Loucy (cell line): ENCODE results near the gene STIP1.

Source experiments
- H2AFZ ChIP-seq: fragments of 200-600 bp; sonication (generic); 2 replicates; pipeline ENCODE4 v1.6.0; 2016; ENCODE audit warnings: antibody characterized with exemption, mild to moderate bottlenecking, low read length, moderate library complexity
- H3F3A ChIP-seq: fragments of 200-600 bp; 2 replicates; pipeline ENCODE4 v1.6.0; 2016; ENCODE audit warnings: antibody characterized with exemption, low read depth, mild to moderate bottlenecking
- H3K27me3 ChIP-seq: fragments of 200-600 bp; sonication (generic); 2 replicates; pipeline ENCODE4 v1.6.1; 2014; ENCODE audit warnings: low read length, mild to moderate bottlenecking; ENCODE audit not compliant: insufficient read depth, poor library complexity, severe bottlenecking
- H3K36me3 ChIP-seq: fragments of 200-600 bp; sonication (generic); 2 replicates; pipeline ENCODE4 v1.6.1; 2016; ENCODE audit warnings: low read length; ENCODE audit not compliant: insufficient read depth
- H3K4me1 ChIP-seq: fragments of 200-600 bp; sonication (generic); 2 replicates; pipeline ENCODE4 v1.5.1; 2014; ENCODE audit warnings: low read length, mild to moderate bottlenecking; ENCODE audit not compliant: insufficient read depth, poor library complexity, severe bottlenecking
- H3K4me2 ChIP-seq: fragments of 200-600 bp; sonication (generic); 2 replicates; pipeline ENCODE4 v1.6.0; 2014; ENCODE audit warnings: antibody characterized with exemption, low read length, low read depth, mild to moderate bottlenecking; ENCODE audit not compliant: poor library complexity, severe bottlenecking
- H3K4me3 ChIP-seq: fragments of 200-600 bp; sonication (generic); 2 replicates; pipeline ENCODE4 v1.5.1; 2014; ENCODE audit warnings: low read length, mild to moderate bottlenecking, mixed read lengths; ENCODE audit not compliant: poor library complexity, severe bottlenecking
- H3K79me2 ChIP-seq: fragments of 200-600 bp; sonication (generic); 2 replicates; pipeline ENCODE4 v1.6.1; 2014; ENCODE audit warnings: low read length; ENCODE audit not compliant: insufficient read depth
- H3K9ac ChIP-seq: fragments of 200-600 bp; sonication (generic); 2 replicates; pipeline ENCODE4 v1.6.0; 2014; ENCODE audit warnings: mild to moderate bottlenecking, low read depth, low read length, moderate library complexity; ENCODE audit not compliant: poor library complexity, severe bottlenecking
- H3K9me2 ChIP-seq: fragments of 200-600 bp; sonication (generic); replicated peaks from 2 replicates; pipeline ENCODE4 v1.6.1; 2016; ENCODE audit warnings: low read depth, low read length, mixed read lengths
- H3K9me3 ChIP-seq: fragments of 200-600 bp; sonication (generic); 2 replicates; pipeline ENCODE4 v1.6.1; 2014; ENCODE audit warnings: mild to moderate bottlenecking, antibody characterized with exemption, low read length, low read depth; ENCODE audit not compliant: insufficient read depth
- H4K20me1 ChIP-seq: fragments of 200-600 bp; sonication (generic); 2 replicates; pipeline ENCODE4 v1.6.0; 2014; ENCODE audit warnings: antibody characterized with exemption, low read length, mild to moderate bottlenecking; ENCODE audit not compliant: insufficient read depth, poor library complexity, severe bottlenecking
- CTCF ChIP-seq: fragments of 200-600 bp; sonication (generic); conservative IDR thresholded peaks from 2 replicates; pipeline ENCODE4 v1.5.1; 2014; ENCODE audit warnings: mild to moderate bottlenecking, antibody characterized with exemption, low read length
- EZH2phosphoT487 ChIP-seq: fragments of 200-600 bp; IDR thresholded peaks from 2 replicates; pipeline ENCODE4 v1.6.1; 2018; ENCODE audit warnings: antibody characterized with exemption, mild to moderate bottlenecking, moderate library complexity, borderline replicate concordance

STIP1 gene

DNA sequence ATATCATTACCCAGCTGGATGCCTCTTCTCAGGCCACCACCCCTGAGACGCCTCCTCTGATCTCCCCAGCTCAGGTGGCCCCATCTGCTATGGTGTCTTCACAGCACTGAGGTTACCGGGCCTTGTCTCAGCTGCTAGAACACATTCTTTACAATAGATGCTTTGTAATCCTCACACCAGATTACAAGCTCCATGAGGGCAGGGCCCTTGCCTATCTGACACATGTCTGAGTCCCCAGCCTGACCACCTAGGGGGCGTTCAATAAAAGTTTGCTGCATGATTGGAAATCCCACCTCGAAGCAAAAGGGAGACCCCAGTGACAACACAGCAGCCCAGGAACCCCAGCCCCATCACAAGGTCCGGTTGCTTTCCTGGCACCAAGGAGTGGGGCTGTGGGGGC lies 22.0 kb upstream of the STIP1 start:
- no peaks in the 10 kb centered on the region for H3F3A ChIP-seq
- H2AFZ ChIP-seq = no peak overlapping the region
- H3K9me2 ChIP-seq = no peaks in the 10 kb centered on the region
- peaks cover 3% of the 10 kb centered on the region for H4K20me1 ChIP-seq
- H3K9ac ChIP-seq = peak overlapping the region; percentile 74
- H3K79me2 ChIP-seq = peaks cover 16% of the 10 kb centered on the region; the same call in 1 of the 2 replicates
- no peaks in the 10 kb centered on the region for H3K27me3 ChIP-seq
- H3K4me1 ChIP-seq = peaks cover 16% of the 10 kb centered on the region
- no peaks in the 10 kb centered on the region for H3K36me3 ChIP-seq
- TF ChIP-seq EZH2phosphoT487 = no peak
- no peak for TF ChIP-seq CTCF
- peak overlapping the region; percentile 100 for H3K4me2 ChIP-seq
- no peaks in the 10 kb centered on the region for H3K9me3 ChIP-seq
- H3K4me3 ChIP-seq = peak overlapping the region; percentile 2

DNA sequence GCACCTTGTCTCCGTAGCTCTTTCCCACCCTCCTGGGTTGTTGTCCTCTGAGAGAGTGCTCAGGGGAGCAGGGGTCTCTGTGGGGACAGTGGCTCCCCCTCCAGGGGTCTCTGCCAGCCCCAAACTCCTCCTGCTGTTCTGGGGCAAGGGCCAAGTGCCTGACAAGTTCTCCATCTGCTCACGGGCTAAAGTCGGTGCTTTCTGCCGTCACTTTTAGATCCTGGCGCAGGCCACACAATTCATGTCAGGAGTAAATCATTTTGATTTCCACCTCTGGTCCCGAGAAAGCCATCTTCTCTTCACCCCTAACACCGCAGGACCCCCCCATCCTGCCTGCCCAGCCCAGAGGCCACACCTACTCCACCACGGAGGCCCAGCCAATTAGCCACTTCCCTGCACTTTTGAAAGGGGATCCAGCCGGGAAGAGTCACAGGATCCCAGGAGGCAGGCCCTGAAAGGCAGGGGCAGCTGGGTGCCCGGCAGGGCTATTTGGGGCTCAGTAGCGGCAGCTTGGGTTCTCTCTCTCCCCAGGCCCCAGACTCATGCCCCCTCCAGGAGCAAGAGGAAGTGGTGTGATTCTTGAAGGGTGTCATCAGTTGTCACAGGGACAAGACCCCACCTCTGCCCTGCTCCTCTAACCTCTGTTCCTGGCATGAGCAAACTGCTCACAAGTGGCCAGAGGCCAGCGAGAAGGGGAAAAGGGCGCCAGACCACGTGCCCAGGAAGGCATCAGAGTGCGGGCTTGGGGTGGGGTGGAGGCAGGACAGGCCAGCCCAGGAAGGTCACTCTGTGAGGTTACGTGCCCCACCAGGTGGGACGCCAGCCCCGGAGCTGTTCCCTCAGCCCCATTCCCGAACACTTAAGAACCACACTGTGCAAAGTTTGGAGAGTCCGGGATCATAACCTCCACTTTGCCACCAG lies 21.3 kb upstream of the STIP1 start:
- Histone ChIP-seq H3K9me3 (no peaks in the 10 kb centered on the region), H3K79me2 (peaks cover 16% of the 10 kb centered on the region; the same call in 1 of the 2 replicates), H2AFZ (0 out of 2 replicates have a peak overlapping the region, but pooled peaks have one; percentile 99), H3F3A (no peaks in the 10 kb centered on the region), H4K20me1 (peaks cover 3% of the 10 kb centered on the region), H3K27me3 (no peaks in the 10 kb centered on the region), H3K4me2 (peak overlapping the region; percentile 100), H3K36me3 (no peaks in the 10 kb centered on the region), H3K9me2 (no peaks in the 10 kb centered on the region), H3K4me1 (peaks cover 16% of the 10 kb centered on the region), H3K4me3 (peak overlapping the region; percentile 76), H3K9ac (peak overlapping the region; percentile 74)
- TF ChIP-seq EZH2phosphoT487 (no peak), CTCF (no peak)

- H3K4me2 ChIP-seq = peak overlapping the region; percentile 100
- peak overlapping the region; percentile 99 for H2AFZ ChIP-seq
- H3K27me3 ChIP-seq = no peaks in the 10 kb centered on the region
- H4K20me1 ChIP-seq = peaks cover 3% of the 10 kb centered on the region
- no peaks in the 10 kb centered on the region for H3K9me3 ChIP-seq
- H3K9ac ChIP-seq = peak overlapping the region; percentile 74
- peaks cover 16% of the 10 kb centered on the region for H3K4me1 ChIP-seq
- no peaks in the 10 kb centered on the region for H3K36me3 ChIP-seq
- no peaks in the 10 kb centered on the region for H3K9me2 ChIP-seq
- peak overlapping the region; percentile 76 for H3K4me3 ChIP-seq
- TF ChIP-seq CTCF (peak; percentile 30; the same call in 1 of the 2 replicates), EZH2phosphoT487 (no peak)
- H3F3A ChIP-seq = no peaks in the 10 kb centered on the region
- peaks cover 16% of the 10 kb centered on the region; the same call in 1 of the 2 replicates for H3K79me2 ChIP-seq
Observed at GRCh38 chr11:64165481-64165841, 20.5 kb upstream of the STIP1 start.
